Upper lobe of right lung (tissue), 1 donor: ENCODE data around the gene KLF13. TPM values are rescaled to one million over a fixed set of nuclear protein-coding genes. Genes with fewer than 3 reads are reported as not detected.

Experiments
- ATAC-seq: fragments of 200-7000 bp; cut with Tn5 transposase; one replicate; pipeline ENCODE4 v1.9.1; 2020; ENCODE audit warnings: mild to moderate bottlenecking, moderate library complexity
- DNase-seq: peaks from one replicate; pipeline ENCODE4 v3.0.0-alpha.2; 2020
- H3K27ac ChIP-seq: fragments of 200-600 bp; one replicate; pipeline ENCODE4 v1.8.0; 2022
- H3K27me3 ChIP-seq: fragments of 200-600 bp; one replicate; pipeline ENCODE4 v1.8.0; 2022; ENCODE audit warnings: mild to moderate bottlenecking
- H3K36me3 ChIP-seq: fragments of 200-600 bp; one replicate; pipeline ENCODE4 v1.8.0; 2022
- H3K4me1 ChIP-seq: fragments of 200-600 bp; one replicate; pipeline ENCODE4 v1.8.0; 2022
- H3K4me3 ChIP-seq: fragments of 200-600 bp; one replicate; pipeline ENCODE4 v1.8.0; 2022; ENCODE audit warnings: mild to moderate bottlenecking
- H3K9me3 ChIP-seq: fragments of 200-600 bp; one replicate; pipeline ENCODE4 v1.8.0; 2022
- CTCF ChIP-seq: fragments of 200-600 bp; IDR thresholded peaks from one replicate; pipeline ENCODE4 v1.8.0; 2022; ENCODE audit warnings: antibody characterized with exemption
- intact Hi-C: fragments of 100-400 bp; cut with DNase I; formaldehyde crosslinking; loops from one replicate; pipeline ENCODE4 v1.11.0; 2022
- total RNA-seq: library from RNA; stranded (reverse); fragmentation: NEBNext Ultra II Directional; extraction: Animal tissue kit (Norgen Biotek cat#: 25700); gene quantifications from one replicate; pipeline ENCODE4 v1.2.1, GENCODE V29; 2021
- donor health status: DM: no; HTN: yes; CAD: no; lungs with severe emphysema.

Gene KLF13
- total RNA-seq, 1 donor from 2014 or later = 176 TPM

GRCh38 chr15:31317017-31317416, 9.6 kb upstream of the KLF13 start:
- TF ChIP-seq CTCF = no peak
- intact Hi-C loops = no loop called here
- peaks cover 7% of the 10 kb centered on the region for H3K9me3 ChIP-seq
- no peak overlapping the region for H3K27ac ChIP-seq
- DNase-seq = no peak
- no peaks in the 10 kb centered on the region for H3K27me3 ChIP-seq
- H3K4me3 ChIP-seq = no peak overlapping the region
- no peaks in the 10 kb centered on the region for H3K4me1 ChIP-seq
- no peak for ATAC-seq
- H3K36me3 ChIP-seq = no peaks in the 10 kb centered on the region

- intact Hi-C loops = no loop called here
- TF ChIP-seq CTCF = no peak
- H3K27me3 ChIP-seq = no peaks in the 10 kb centered on the region
- DNase-seq (no peak), ATAC-seq (no peak)
- no peak overlapping the region for H3K4me3 ChIP-seq
- H3K36me3 ChIP-seq = no peaks in the 10 kb centered on the region
- H3K9me3 ChIP-seq = peaks cover 7% of the 10 kb centered on the region
- no peak overlapping the region for H3K27ac ChIP-seq
- no peaks in the 10 kb centered on the region for H3K4me1 ChIP-seq
Measured at GRCh38 chr15:31317421-31318327, 9.0 kb upstream of the KLF13 start.

- intact Hi-C loops = no loop called here
- H3K27me3 ChIP-seq = no peaks in the 10 kb centered on the region
- DNase-seq = peak; percentile 33
- no peak for ATAC-seq
- peaks cover 4% of the 10 kb centered on the region for H3K9me3 ChIP-seq
- H3K36me3 ChIP-seq = no peaks in the 10 kb centered on the region
- no peak overlapping the region for H3K4me3 ChIP-seq
- H3K4me1 ChIP-seq = no peaks in the 10 kb centered on the region
- H3K27ac ChIP-seq = no peak overlapping the region
- no peak for TF ChIP-seq CTCF
Measured at GRCh38 chr15:31318429-31318828, 8.2 kb upstream of the KLF13 start.

GRCh38 chr15:31320022-31320421, 6.6 kb upstream of the KLF13 start:
- ATAC-seq (peak; percentile 31), DNase-seq (peak; percentile 20)
- no peaks in the 10 kb centered on the region for H3K9me3 ChIP-seq
- H3K4me3 ChIP-seq = no peak overlapping the region
- intact Hi-C loops = loop anchor here (10.0 kb wide), 1 partner anchor 105 kb away; no protein-coding TSS in a partner anchor
- H3K27me3 ChIP-seq = no peaks in the 10 kb centered on the region
- TF ChIP-seq CTCF = no peak
- H3K36me3 ChIP-seq = no peaks in the 10 kb centered on the region
- no peak overlapping the region for H3K27ac ChIP-seq
- H3K4me1 ChIP-seq = peaks cover 7% of the 10 kb centered on the region

GRCh38 chr15:31321418-31321817, 5.2 kb upstream of the KLF13 start:
- ATAC-seq = no peak
- H3K36me3 ChIP-seq = no peaks in the 10 kb centered on the region
- H3K4me1 ChIP-seq = peaks cover 10% of the 10 kb centered on the region
- H3K9me3 ChIP-seq = no peaks in the 10 kb centered on the region
- TF ChIP-seq CTCF = no peak
- intact Hi-C loops = loop anchor here (10.0 kb wide), 1 partner anchor 107 kb away; no protein-coding TSS in a partner anchor
- no peak overlapping the region for H3K27ac ChIP-seq
- H3K27me3 ChIP-seq = no peaks in the 10 kb centered on the region
- no peak for DNase-seq
- H3K4me3 ChIP-seq = no peak overlapping the region
